ENCODE measurements around the gene USP15. TPM values are rescaled to one million over a fixed set of nuclear protein-coding genes. Genes with fewer than 3 reads are reported as not detected.

Gene USP15
- total and polyA plus RNA-seq, 2 of the 8 experiments (the other 6 are each of a cell fraction or from before 2014, with no cell fraction given): 12.7 to 38.6 TPM

- no peak overlapping the region for H2BK20ac ChIP-seq (ENCODE audit: low read length)
- CTCF ChIA-PET (ENCODE audit: partially characterized antibody): interaction anchor here (1.0 kb wide), 1 partner anchor 51 kb away, joined by 4 read pairs; no protein-coding TSS in a partner anchor
- no peak overlapping the region for H3K27ac ChIP-seq (ENCODE audit: low read depth, low read length)
- H2BK120ac ChIP-seq (replicated peaks; ENCODE audit: low read depth, low read length): no peak overlapping the region
- H3K56ac ChIP-seq (replicated peaks; ENCODE audit: insufficient read length, low read depth, low read length): no peak overlapping the region
- H3K4me3 ChIP-seq (ENCODE audit: extremely low read depth in 1 of 4, insufficient read depth in 2 of 4, low read depth in 3 of 4, low read length in 4 of 4): no peak overlapping the region
- peaks cover 0 to 52% of the 10 kb centered on the region in 2 experiments; a peak in 3 of 4 replicates for H3K79me2 ChIP-seq (ENCODE audit: control insufficient read depth in 1 of 2, insufficient read depth in 2 of 2, low read length in 2 of 2)
- no peak overlapping the region for H3K14ac ChIP-seq (ENCODE audit: insufficient read length)
- H3K4me2 ChIP-seq (ENCODE audit: insufficient read depth in 1 of 2, low read depth in 2 of 2, low read length in 2 of 2): no peak overlapping the region
- H3K23ac ChIP-seq (ENCODE audit: insufficient read length): no peak overlapping the region
- no peak overlapping the region for H4K91ac ChIP-seq (replicated peaks; ENCODE audit: insufficient read length, low read length)
- no peak overlapping the region for H4K8ac ChIP-seq (ENCODE audit: extremely low read depth, insufficient read depth, low read length)
- no peaks in the 10 kb centered on the region for H3K23me2 ChIP-seq (ENCODE audit: low read depth, low read length)
- H3K36me3 ChIP-seq (ENCODE audit: control insufficient read depth in 2 of 4, insufficient read depth in 4 of 4, low read length in 3 of 4): no peaks in the 10 kb centered on the region
- no peak overlapping the region for H3K4ac ChIP-seq (replicated peaks; ENCODE audit: insufficient read length, low read depth, low read length)
- H3K18ac ChIP-seq (ENCODE audit: extremely low read depth, low read length): no peak overlapping the region
- FAIRE-seq (no peak), DNase-seq (ENCODE audit: low read depth in 1 of 2, low spot score in 2 of 2) (no peak)
- no peak overlapping the region for H2BK15ac ChIP-seq (ENCODE audit: low read length)
- H2BK12ac ChIP-seq (ENCODE audit: low read depth, low read length): no peak overlapping the region
- no peaks in the 10 kb centered on the region for H3K9me3 ChIP-seq (ENCODE audit: insufficient read depth in 2 of 2, low read depth in 1 of 2, low read length in 1 of 2)
- peaks cover 0 to 3% of the 10 kb centered on the region in 2 experiments for H4K20me1 ChIP-seq (replicated peaks in 1 of 2; ENCODE audit: control insufficient read depth in 1 of 2, insufficient read depth in 2 of 2, low read length in 2 of 2)
- H2BK5ac ChIP-seq (ENCODE audit: low read depth, low read length): no peak overlapping the region
- no peaks in the 10 kb centered on the region for H3K79me1 ChIP-seq (ENCODE audit: low read depth, low read length)
- H3K9ac ChIP-seq (replicated peaks in 1 of 4; ENCODE audit: extremely low read depth in 1 of 4, low read depth in 3 of 4, low read length in 3 of 4): no peak overlapping the region
- no peaks in the 10 kb centered on the region for H3K4me1 ChIP-seq (replicated peaks in 1 of 4; ENCODE audit: control insufficient read depth in 3 of 4, insufficient read depth in 4 of 4, low read length in 3 of 4)
- no peak overlapping the region for H4K5ac ChIP-seq (ENCODE audit: insufficient read length, low read depth, low read length)
- no peak overlapping the region for H2AK5ac ChIP-seq (ENCODE audit: low read depth, low read length)
- POLR2A ChIA-PET (ENCODE audit: partially characterized antibody): interaction anchor here (1.1 kb wide), 1 partner anchor 25 kb away, joined by 4 read pairs; the partner anchor contains the start of gene USP15
- no peak overlapping the region for H2AFZ ChIP-seq (ENCODE audit: low read length)
- no peaks in the 10 kb centered on the region for H3K27me3 ChIP-seq (replicated peaks in 1 of 4; ENCODE audit: control insufficient read depth in 3 of 4, extremely low read depth in 1 of 4, insufficient read depth in 3 of 4, low read length in 3 of 4)
- TF ChIP-seq TBP (IDR thresholded peaks at IDR 0.05; ENCODE audit: low read depth, low read length) (no peak), CTCF (IDR thresholded peaks at IDR 0.05; ENCODE audit: control extremely low read depth in 1 of 3, insufficient read depth in 1 of 3, low read depth in 1 of 3, low read length in 3 of 3) (no peak), ASH2L (IDR thresholded peaks at IDR 0.05; ENCODE audit: low read length) (no peak), HDAC6 (IDR thresholded peaks at IDR 0.05; ENCODE audit: low read depth, low read length) (no peak), NANOG (IDR thresholded peaks at IDR 0.05; ENCODE audit: insufficient read depth, low read depth, low read length, poor library complexity, severe bottlenecking) (no peak), TAF1 (IDR thresholded peaks at IDR 0.05; ENCODE audit: low read depth, low read length) (no peak), E2F6 (IDR thresholded peaks at IDR 0.05) (no peak), SIRT6 (IDR thresholded peaks at IDR 0.05; ENCODE audit: low read length) (no peak), SIN3A (conservative IDR thresholded peaks at IDR 0.05 in 1 of 2, IDR thresholded peaks at IDR 0.05 in 1 of 2; ENCODE audit: low read depth in 1 of 2, low read length in 2 of 2) (no peak), RFX5 (IDR thresholded peaks at IDR 0.05; ENCODE audit: borderline replicate concordance, low read depth, low read length) (no peak)
- TF ChIP-seq, protein P1, sequence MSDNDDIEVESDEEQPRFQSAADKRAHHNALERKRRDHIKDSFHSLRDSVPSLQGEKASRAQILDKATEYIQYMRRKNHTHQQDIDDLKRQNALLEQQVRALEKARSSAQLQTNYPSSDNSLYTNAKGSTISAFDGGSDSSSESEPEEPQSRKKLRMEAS (IDR thresholded peaks at IDR 0.05): no peak
Observed at GRCh38 chr12:62284749-62285148, 24.5 kb downstream of the USP15 start.

All from H1 (cell line).